Panc1 (cell line): ENCODE measurements around the gene GCAT.

Experiments
- POLR2AphosphoS5 ChIP-seq: IDR thresholded peaks from 2 replicates; pipeline ENCODE4 v1.6.1; 2012; ENCODE audit warnings: mild to moderate bottlenecking, low read depth, low read length, moderate library complexity
- REST ChIP-seq, 2 experiments: IDR thresholded peaks; 2 replicates each; pipeline ENCODE4 v1.6.1; 2011 to 2012; ENCODE audit warnings: low read depth in 2 of 2, control low read depth in 1 of 2, low read length in 1 of 2, mild to moderate bottlenecking in 1 of 2, moderate library complexity in 1 of 2; ENCODE audit not compliant: insufficient read depth in 1 of 2
- TF ChIP-seq, protein P1 (sequence below): fragments of 450-650 bp; IDR thresholded peaks from 2 replicates; pipeline ENCODE4 v1.5.1; 2017; ENCODE audit warnings: mild to moderate bottlenecking

DNA sequence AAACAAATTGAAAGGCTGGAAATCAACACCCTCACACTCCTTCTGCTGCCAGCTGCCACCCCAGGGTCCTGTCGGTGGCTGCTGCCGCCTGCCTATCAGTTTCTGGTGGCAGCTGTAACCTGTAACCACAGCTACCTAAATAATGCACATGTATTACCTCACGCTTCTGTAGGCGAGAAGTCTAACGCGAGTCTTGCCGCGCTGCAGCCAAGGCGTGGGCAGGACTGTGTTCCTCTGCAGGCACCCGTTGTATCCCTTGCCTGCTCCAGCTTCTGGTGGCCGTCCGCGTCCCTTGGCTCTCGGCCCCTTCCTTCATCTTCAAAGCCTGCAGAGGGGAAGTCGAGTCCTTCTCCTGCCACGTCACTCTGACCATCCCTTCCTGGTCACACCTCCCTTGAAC is 44.1 kb upstream of the GCAT start:
- TF ChIP-seq, protein P1, sequence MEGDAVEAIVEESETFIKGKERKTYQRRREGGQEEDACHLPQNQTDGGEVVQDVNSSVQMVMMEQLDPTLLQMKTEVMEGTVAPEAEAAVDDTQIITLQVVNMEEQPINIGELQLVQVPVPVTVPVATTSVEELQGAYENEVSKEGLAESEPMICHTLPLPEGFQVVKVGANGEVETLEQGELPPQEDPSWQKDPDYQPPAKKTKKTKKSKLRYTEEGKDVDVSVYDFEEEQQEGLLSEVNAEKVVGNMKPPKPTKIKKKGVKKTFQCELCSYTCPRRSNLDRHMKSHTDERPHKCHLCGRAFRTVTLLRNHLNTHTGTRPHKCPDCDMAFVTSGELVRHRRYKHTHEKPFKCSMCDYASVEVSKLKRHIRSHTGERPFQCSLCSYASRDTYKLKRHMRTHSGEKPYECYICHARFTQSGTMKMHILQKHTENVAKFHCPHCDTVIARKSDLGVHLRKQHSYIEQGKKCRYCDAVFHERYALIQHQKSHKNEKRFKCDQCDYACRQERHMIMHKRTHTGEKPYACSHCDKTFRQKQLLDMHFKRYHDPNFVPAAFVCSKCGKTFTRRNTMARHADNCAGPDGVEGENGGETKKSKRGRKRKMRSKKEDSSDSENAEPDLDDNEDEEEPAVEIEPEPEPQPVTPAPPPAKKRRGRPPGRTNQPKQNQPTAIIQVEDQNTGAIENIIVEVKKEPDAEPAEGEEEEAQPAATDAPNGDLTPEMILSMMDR, result no peak
- TF ChIP-seq POLR2AphosphoS5 (no peak), REST (IDR thresholded peaks at IDR 0.05; ENCODE audit: insufficient read depth in 1 of 2, low read depth in 2 of 2, low read length in 1 of 2) (no peak)
